Stimulated activated CD8-positive, alpha-beta memory T cell treated with anti-CD3 and anti-CD28 coated beads, Interleukin-2, amount 100 ng/mL, for 48 hours (primary cell): ENCODE data around the gene DYNC1LI1.
"Not testable (repeated sequence)": the region's sequence is repeated elsewhere in the genome, so short reads cannot be mapped to it uniquely, and the experiment has no call there.

Experiments used
- DNase-seq, 2 donors: peaks; one replicate each; pipeline ENCODE4 v3.0.0-alpha.2; 2020; ENCODE audit warnings: low read depth in 2 of 2

DYNC1LI1 gene

DNA sequence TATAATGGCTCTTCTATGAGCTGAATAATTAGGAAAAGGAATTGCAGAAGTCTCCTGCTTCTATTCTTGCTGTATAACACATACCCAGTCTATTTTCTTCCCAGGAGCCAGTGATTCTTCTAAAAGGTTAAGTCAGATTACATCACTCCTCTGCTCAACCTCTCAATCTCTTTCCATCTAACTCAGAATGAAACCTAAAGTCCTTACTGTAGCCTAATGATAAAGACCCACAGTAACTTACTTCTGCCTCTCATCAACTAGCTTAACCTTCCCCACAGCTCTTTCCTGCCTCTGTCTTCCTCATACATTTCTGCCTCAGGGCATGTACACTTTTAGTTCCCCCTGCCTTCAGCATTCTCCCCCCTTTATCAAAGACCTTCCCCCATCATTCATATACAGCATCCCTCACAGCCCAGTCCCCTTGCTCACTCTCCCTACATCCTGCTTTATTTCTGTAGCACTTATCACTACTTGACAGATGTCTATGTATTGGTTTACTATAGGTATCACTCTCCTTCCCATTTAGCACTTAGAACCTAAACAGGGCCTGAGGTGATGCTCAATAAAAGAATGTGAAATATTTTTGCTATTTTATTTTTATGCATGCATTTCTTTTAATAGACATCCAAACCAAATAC is 39.5 kb downstream of the DYNC1LI1 start:
- DNase-seq: no peak

DNA sequence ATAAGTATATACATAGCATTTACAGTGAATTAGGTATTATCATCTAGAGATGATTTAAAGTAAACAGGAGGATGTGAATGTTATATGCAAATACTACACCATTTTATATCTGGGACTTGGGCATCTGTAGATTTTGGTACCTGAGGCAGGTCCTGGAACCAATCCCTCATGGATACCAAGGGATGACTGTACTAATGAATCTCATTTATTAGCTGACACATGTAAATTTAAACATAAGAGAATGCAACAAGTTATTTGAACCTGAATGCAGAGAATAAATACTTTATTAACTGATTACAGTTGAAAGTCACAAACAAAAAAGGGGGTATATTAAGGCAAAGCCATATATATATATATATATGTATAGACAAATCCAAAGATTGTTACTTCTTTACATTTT is 44.9 kb downstream of the DYNC1LI1 start:
- DNase-seq: no peak

DNA sequence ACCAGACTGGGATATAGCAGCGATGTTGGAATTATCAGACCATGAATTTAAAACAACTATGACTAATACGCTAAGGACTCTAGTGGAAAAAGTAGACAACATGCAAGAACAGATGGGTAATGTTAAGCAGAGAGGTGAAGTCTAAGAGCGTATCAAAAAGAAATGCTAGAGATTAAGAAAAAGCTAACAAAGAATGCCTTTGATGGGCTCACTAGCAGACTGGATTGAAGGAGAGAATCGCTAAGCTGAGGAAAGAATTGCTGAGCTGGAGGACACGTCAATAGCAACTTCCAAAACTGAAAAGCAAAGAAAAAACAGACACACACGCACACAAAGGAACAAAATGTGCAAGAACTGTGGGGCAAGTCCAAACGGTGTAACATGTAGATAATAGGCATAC is 48.0 kb downstream of the DYNC1LI1 start:
- no peak for DNase-seq

DNA sequence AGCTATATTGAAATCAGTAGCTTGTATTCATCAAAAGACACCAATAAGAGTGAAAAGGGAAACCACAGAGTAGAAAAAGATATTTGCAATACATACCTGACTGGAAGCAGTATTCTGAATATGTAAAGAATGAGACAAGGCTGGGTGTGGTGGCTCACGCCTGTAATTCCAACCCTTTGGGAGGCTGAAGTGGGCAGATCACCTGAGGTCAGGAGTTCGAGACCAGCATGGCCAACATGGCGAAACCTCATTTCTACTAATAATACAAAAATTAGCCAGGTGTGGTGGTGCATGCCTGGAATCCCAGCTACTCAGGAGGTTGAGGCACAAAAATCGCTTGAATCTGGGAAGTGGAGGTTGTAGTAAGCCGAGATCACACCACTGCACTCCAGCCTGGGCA is 51.7 kb downstream of the DYNC1LI1 start:
- not testable (repeated sequence) for DNase-seq

DNA sequence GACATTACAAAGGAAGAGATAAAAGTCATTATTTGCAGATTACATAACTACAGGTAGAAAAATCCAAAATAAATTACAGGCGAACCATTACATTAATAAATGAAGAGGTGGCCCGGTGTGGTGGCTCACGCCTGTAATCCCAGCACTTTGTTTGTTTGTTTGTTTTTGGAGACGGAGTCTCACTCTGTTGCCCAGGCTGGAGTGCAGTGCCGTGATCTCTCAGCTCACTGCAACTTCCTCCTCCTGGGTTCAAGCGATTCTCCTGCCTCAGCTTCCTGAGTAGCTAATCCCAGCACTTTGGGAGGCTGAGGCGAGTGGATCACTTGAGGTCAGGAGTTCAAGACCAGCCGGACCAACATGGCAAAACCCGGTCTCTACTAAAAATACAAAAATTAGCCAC is 53.9 kb downstream of the DYNC1LI1 start:
- not testable (repeated sequence) for DNase-seq

DNA sequence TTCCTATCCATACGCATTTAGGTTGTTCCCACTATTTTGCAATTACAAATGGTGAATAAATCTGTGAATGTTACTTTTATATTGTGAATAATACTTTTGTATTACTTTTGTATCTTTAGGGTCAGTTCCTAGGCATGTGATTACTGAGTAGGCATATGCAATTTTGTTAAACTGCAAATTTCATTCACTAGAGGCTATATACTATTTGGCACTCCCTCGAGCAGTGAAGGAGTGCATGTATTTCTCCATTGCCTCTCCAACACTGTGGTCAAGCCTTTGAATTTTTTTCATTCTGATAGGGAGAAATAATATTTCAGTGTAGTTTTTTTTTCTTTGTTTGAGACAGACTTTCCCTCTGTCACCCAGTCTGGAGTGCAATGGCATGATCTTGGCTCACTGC is 59.7 kb downstream of the DYNC1LI1 start:
- DNase-seq: no peak

DNA sequence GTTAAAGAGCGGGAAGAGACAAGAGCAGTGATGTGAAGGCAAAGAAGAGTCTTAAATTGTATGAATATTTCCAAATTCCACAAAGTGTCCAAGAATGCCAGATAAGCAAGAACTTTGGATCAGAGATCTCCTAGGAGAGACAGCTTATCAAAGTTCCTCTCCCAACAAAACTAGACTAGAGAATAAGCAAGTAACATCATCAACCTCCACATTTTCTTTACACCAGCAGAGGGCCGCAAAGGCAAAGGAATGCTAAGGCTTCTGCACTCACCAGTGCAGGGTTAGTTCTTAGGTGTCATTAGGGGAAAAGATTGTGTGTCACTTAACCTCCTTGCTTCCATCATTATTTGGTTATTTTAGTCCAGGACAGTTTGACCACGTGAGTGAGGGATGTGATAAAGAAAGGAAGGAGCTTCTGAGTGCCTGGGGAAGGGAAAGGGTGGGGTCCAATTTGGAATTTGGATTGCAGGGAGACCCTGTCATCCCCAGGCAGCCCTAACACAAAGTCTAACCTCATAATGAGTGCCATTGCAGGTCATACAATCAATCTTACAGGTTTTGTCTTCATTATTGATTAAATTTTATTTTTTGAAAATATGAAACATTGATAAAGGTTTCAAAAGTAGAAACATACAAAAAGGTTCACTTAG is 60.5 kb downstream of the DYNC1LI1 start:
- DNase-seq: peak; percentile 23 to 46

DNA sequence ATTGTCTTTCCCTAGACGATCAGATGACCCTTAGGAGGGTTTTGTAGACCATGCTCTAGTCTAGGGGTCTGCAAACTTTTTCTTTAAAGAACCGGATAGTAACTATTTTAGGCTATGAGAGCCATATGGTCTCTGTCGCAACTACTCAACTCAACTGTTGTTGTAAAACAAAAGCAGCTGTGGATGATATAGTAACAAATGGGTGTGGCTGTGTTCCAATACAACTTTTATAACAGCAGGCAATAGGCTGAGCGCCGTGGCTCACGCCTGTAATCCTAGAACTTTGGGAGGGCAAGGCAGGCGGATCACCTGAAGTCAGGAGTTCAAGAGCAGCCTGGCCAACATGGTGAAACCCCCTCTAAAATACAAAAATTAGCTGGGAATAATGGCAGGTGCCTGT is 61.9 kb downstream of the DYNC1LI1 start:
- no peak for DNase-seq

DNA sequence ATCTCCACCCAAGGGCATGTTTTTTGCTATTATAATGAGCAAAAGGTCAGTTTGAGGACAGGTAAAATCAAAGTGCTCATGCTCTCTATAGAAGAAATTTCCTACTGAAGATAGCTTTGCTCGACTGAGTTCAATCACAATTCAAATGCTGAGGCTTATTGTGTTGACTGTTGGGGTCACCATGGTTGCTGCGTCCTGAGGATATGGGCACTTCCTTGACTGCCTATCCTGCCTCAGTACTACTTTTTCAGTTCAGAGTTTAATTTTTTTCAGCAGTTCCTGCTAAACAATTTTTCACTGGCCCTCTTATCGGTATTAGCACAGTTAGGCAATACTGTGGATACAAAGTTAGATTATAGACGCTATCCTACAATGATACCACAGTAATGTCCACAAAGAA is 64.2 kb downstream of the DYNC1LI1 start:
- DNase-seq: no peak

DNA sequence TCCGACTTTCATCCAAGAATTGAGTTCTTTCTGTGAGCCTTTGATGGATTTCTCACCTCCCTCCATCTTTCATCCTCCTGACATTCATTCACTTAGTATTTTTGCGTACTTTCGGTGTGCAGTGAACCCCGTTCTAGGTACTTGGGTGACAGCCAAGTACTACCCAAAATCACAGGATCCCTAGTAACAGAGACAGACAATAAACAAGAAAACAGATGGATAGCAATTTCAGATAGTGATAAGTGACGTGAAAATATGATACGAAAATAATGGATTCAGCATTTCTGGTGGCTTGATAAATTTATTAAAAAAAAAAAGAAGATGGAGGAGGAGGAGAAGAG is 67.7 kb downstream of the DYNC1LI1 start:
- no peak for DNase-seq

DNA sequence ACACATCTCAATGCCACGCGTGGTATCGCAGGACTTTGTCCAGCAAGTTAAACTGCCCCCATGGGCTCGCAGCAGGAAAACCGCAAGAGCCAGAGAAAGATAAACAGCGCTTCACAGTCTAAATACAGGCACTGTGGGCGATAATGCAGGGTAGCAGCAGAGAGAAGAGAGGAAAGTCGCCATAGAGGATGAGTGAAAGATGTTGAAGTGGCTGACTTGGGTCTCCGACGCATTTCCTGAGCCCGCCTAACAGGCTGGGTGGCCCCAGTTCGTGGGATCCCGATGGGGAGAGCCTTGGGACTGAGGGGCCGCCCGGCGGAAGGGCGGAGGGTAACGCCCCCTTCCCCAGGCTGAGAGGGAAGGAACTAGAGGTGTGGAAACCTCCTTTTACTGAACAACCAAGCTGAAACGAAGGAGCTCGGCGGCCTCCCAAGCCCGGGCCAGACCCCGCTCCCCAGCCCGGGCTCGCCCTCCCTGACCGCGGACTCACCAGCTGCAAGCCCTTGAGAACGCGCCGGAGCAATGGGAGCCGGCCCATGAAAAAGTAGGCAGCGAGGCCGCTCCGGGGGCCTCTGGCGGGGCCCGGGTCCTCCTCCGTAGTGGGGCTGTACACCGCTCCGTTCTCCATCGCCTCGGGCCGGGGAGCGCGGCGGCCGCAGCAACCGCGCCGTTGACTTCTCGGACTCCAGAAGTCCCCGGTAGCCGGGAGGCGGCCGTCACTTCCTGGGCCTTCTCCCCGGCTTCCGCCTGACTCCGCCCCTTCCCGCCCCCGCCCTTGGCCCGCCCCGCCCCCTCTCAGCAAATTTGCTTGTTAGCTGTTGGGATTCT is 68.3 kb downstream of the DYNC1LI1 start, which contains the start of gene CMTM6:
Gene CMTM6 (minus strand): TSS at position 735 of the 828 bp plus-strand sequence. CDS start 107 bp downstream, at position 628.
- peak; percentile 61 to 71 for DNase-seq

DNA sequence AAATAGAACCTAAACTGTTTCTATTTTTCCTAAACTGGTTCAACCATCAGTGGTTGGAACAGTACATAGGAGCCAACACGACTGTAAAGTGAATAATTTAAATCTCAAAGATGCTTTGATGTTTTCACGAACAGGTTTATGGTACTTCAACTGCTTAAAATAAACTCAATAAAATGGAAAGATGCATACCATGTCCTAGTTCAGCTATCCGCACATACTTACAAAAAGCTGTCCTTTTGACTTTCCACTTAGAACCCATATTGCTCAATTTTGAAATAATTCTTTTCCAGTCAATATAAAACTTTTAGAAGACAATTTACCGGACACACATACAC is 68.9 kb downstream of the DYNC1LI1 start:
- DNase-seq: no peak

DNA sequence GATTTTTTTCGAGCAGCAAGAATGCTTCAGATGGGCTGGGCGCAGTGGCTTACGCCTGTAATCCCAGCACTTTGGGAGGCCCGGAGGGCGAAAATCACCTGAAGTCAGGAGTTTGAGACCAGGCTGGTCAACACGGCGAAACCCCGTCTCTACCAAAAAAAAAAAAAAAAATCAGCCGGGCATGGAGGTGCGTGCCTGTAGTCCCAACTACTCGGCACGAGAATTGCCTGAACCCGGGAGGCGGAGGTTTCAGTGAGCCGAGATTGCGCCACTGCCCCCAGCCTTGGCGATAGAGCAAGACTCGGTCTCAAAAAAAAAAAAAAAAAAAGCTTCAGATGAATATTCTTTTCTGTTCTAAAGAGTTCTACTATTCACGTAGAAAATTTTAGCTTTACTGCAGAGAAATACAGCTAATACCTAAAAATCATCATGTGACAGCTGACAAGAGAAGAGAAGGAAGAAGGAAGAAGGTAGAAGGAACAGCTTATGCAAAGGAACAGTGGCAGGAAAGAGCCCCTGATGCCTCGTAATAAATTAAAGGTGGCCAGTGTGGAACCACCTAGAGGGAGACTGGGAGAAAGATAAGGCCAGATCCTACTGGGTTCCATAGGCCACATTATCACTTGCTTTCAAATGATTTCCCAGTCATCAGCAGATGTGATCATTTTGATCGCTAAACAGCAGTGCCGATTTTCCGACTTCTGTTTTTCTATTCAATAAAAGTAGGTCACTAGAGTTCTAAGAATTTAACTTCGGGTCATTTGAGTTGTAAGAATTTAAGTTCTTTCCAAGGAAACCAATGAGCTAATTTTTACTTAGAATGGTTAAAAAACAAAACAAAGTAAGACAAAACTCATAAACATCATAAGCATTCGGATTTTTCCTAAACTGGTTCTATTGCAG is 69.5 kb downstream of the DYNC1LI1 start:
- no peak for DNase-seq

DNA sequence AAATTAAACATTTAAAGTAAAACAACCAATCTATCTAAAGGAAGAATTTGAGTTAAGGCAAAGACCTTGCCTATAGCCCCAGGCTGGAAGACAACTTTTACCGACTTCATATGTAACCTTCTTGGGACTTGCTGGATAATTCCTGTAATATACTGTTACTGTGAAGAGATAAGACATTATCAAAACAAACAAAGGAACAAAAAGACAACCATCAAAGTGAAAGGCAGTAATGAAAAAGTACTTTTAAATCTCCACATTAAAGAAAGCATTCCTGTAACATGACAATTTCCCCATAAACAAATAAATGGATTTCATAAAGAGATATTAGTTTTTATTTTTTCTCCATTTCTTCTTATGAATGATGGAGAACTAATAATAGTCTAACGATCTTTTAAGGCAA is 70.4 kb downstream of the DYNC1LI1 start:
- no peak for DNase-seq

DNA sequence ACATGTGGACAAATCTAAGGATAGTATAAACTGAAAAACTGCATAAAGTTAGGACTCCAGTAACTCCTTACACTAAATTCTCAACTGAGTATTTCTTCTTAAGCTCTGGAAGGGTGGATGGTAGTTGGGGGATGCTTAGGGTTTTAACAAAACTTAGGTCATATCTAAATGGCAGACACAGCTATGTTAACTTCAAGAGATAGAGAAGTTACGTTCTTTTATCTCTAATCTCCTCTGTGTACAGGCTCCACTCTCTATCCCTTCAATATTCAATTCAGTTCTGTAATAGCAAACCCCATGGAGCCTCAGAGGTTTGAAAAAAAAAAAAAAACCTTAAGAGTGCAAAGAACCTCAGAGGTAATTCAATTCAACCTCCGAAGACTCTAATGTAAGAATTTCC is 71.1 kb downstream of the DYNC1LI1 start:
- no peak for DNase-seq

DNA sequence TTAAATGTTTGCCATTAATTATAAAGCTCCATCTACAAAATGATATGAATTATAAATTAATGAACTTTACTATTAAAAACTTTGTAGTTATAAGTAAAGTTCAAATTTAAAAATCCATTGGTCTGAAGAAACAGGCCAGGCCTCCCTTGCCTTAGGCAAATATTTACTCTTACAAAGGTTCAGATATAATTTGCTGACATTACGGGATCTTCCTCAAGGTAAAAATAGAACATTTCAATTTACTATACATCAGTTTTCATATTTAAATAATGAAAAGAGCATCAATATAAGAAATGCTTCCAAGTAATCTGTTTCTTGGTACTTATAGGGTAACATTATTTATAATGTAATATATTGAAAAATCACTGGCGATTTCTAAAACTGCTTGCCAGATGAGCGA is 71.7 kb downstream of the DYNC1LI1 start:
- no peak for DNase-seq

DNA sequence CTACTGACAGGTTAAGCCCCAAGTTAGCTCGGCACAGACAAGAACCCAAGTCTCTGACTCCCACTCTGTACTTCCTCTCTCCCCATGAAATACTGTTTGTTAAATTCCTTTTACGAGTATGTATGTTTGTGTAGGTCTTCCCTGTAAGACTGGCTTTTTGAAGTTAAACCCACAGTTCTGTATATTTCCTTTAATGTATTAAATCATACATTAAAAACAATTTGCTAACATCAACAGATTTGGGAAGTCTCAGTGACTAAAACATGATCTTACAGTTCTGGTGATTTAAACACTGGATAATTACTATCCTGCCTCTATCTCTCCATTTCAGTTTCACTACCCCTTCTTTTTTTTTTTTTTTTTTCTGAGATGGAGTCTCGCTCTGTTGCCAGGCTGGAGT is 72.4 kb downstream of the DYNC1LI1 start:
- DNase-seq: no peak

DNA sequence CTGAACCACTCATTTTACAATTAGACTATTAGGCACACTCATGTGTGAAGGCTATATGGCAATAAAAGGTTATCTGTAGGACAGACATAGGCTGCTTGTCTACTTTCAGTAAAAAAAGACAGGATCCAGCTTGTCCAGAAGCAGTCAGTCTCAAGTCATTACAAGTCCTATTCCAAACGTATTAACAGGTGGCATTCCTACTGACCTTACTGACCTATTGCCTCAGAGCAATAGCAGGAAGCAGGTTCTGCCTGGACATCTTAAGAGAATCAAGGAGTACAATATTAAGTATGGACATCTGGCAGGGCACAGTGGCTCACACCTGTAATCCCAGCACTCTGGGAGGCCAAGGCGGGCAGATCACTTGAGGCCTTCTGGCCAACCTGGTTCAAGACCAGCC is 75.0 kb downstream of the DYNC1LI1 start:
- DNase-seq: no peak

DNA sequence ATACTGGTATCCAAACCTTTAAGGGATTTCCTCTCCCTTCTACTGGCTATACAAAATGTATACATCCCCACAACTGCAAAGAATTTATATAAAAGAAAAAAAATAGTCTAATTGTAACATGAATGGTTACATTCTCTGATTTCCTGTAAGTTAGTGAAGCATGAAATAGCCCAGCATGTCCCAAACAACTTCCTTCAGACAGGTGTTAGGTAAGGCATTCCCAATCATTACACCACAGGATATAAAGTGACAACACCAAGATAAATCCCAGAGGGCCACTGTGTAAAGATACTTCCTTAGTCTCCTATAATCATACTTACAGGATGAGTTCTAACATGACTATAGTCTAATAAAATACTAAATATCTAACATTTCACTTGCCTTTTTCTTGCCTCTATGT is 75.6 kb downstream of the DYNC1LI1 start:
- DNase-seq: no peak

DNA sequence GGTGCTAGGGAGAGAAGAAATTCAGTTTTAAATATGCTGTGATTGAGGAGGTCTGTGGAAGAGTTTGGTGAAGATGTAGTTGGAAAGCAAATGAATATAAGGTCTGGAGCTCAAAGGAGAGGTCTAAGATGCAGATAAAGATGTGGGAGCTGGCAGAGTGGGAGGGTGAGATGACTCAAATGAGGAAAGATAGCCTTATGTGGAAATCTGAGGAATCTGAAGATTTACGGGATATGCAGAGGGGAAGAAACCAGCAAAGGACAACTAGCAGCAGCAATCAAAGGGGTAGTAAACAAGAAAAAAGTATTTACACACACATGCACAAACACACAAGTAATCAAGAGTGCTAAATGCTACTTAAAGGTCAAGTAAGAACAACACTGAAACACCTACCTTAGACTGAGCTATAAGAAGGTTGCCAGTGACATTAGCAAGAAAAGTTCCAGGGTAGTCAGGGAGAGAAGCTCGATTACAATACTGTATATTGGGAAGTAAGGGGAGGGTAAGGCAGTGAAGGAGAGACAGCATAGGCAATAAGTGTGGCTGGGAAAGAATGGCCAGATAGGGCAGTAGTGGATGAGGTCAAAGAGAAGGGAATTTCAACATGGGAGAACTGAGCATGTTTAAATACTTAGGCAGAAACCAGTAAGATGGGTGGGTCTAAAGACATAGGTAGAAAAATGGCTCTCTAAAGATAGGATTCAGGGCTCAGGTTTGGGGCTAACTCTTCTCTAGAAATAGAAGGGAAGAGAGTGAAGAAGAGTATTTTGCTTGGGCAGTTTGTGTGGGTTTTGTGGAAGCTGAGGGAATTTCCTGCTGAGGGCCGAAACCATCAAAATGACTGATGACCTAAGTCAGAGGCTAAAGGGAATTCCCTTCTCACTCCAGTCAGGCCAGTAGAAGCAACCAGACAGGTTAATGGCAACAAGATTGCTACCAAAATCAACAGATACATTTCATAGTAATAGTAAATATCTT is 76.9 kb downstream of the DYNC1LI1 start:
- DNase-seq: no peak
